Upper lobe of left lung (tissue), 4 donors: ENCODE results near the gene FOXO6.

Experiments
- EP300 ChIP-seq, 4 donors: sonication (generic); formaldehyde crosslinking; IDR thresholded peaks; one replicate each; pipeline ENCODE4 v1.5.1; 2017; ENCODE audit warnings: antibody characterized with exemption in 4 of 4, control low read depth in 2 of 4
- POLR2A ChIP-seq, 4 donors: fragments of 450-650 bp; IDR thresholded peaks; one replicate each; pipeline ENCODE4 v1.5.1; 2016 to 2017; ENCODE audit warnings: antibody characterized with exemption in 4 of 4, mild to moderate bottlenecking in 2 of 4
- POLR2AphosphoS5 ChIP-seq, 2 donors: sonication (generic); formaldehyde crosslinking; IDR thresholded peaks; one replicate each; pipeline ENCODE4 v1.5.1; 2017; ENCODE audit warnings: antibody characterized with exemption in 2 of 2
- TF ChIP-seq, protein P1 (sequence below), 6 experiments: fragments of 450-650 bp in 4 of 6; fragments of 200-600 bp in 2 of 6; sonication (generic) in 2 of 6; IDR thresholded peaks; one replicate each; pipeline ENCODE4 v1.5.1; 2016 to 2019; ENCODE audit warnings: antibody characterized with exemption in 6 of 6

DNA sequence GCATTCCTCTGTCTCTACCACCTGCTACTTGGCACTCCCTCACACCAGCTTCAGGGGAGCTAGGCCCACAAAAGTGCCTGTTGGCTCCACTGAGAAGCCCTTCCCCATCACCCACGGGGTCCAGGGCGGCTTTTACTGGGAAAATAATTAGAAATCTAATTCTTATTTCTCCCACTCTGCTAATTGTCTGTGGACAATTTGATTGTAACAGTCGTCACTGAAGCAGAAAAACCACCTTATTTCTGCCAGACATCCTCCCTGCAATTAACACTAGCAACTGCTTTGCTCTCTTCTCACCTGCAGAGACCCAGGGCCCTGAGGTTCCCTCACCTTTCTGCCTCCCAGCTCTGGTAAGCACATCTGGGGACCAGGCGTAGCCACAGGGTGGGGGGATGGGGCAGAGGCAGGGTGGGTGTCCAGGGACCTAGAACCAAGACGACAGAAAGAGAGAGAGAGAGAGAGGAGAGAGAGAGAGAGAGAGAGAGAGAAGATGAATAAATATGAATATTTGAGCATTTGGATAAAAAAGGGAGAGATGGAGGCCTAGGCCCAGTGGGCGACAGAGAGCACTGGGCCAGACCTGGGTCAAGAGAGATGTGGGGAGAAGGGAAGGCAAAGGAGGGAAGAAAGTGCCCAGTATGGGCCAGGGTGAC lies 32.6 kb downstream of the FOXO6 start:
- TF ChIP-seq, protein P1, sequence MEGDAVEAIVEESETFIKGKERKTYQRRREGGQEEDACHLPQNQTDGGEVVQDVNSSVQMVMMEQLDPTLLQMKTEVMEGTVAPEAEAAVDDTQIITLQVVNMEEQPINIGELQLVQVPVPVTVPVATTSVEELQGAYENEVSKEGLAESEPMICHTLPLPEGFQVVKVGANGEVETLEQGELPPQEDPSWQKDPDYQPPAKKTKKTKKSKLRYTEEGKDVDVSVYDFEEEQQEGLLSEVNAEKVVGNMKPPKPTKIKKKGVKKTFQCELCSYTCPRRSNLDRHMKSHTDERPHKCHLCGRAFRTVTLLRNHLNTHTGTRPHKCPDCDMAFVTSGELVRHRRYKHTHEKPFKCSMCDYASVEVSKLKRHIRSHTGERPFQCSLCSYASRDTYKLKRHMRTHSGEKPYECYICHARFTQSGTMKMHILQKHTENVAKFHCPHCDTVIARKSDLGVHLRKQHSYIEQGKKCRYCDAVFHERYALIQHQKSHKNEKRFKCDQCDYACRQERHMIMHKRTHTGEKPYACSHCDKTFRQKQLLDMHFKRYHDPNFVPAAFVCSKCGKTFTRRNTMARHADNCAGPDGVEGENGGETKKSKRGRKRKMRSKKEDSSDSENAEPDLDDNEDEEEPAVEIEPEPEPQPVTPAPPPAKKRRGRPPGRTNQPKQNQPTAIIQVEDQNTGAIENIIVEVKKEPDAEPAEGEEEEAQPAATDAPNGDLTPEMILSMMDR (IDR thresholded peaks at IDR 0.05), result no peak
- TF ChIP-seq POLR2AphosphoS5 (IDR thresholded peaks at IDR 0.05), result no peak
- TF ChIP-seq EP300 (IDR thresholded peaks at IDR 0.05), result no peak
- no peak for TF ChIP-seq POLR2A (IDR thresholded peaks at IDR 0.05)
